Body of pancreas (tissue), 4 donors: ENCODE results near the gene PTH. TPM values are rescaled to one million over a fixed set of nuclear protein-coding genes. Genes with fewer than 3 reads are reported as not detected.

ENCODE experiments used
- ATAC-seq: fragments of 150-250 bp; one replicate; pipeline ENCODE4 v1.9.1; 2016
- DNase-seq, 4 donors: peaks; one replicate each; pipeline ENCODE4 v3.0.0-alpha.2; 2019
- H3K27ac ChIP-seq, 4 donors: fragments of 200-600 bp; sonication (generic); 1 replicate in 3 of 4; 2 replicates in 1 of 4; pipeline versions ENCODE4 v1.5.1 to v1.6.1; 2016 to 2019; ENCODE audit warnings: mild to moderate bottlenecking in 1 of 4, mixed read lengths in 1 of 4, moderate library complexity in 1 of 4
- H3K27me3 ChIP-seq, 2 donors: fragments of 200-600 bp; sonication (generic); one replicate each; pipeline ENCODE4 v1.6.0; 2016; ENCODE audit warnings: mild to moderate bottlenecking in 1 of 2
- H3K36me3 ChIP-seq, 2 donors: fragments of 200-600 bp; sonication (generic); replicated peaks in 1 of 2; 2 replicates each; pipeline ENCODE4 v1.5.1; 2016; ENCODE audit warnings: low read depth in 2 of 2; ENCODE audit not compliant: insufficient read depth in 1 of 2
- H3K4me1 ChIP-seq: fragments of 200-600 bp; sonication (generic); one replicate; pipeline ENCODE4 v1.6.0; 2016
- H3K4me3 ChIP-seq, 2 donors: fragments of 200-600 bp; sonication (generic); 1 replicate in 1 of 2; 2 replicates in 1 of 2; pipeline ENCODE4 v1.5.1; 2016 to 2019
- H3K9me3 ChIP-seq, 3 donors: fragments of 200-600 bp; sonication (generic); 1 replicate in 2 of 3; 2 replicates in 1 of 3; pipeline ENCODE4 v1.5.1; 2016
- POLR2A ChIP-seq, 3 donors: fragments of 450-650 bp; IDR thresholded peaks; one replicate each; pipeline ENCODE4 v1.6.1; 2016; ENCODE audit warnings: antibody characterized with exemption in 3 of 3, mild to moderate bottlenecking in 2 of 3
- WGBS, 2 donors: methylation state at CpG; one replicate each; pipeline ENCODE4 v1.1.5; 2017; 5-methylcytosine and 5-hydroxymethylcytosine counted together
- intact Hi-C: fragments of 100-400 bp; cut with DNase I; formaldehyde crosslinking; loops from one replicate; pipeline ENCODE4 v1.15.1; 2023
- total RNA-seq, 2 donors: library from RNA; depleted of rRNA; stranded (reverse); fragments of >200 nt; gene quantifications; one replicate each; pipeline ENCODE4 v1.1.0, GENCODE V29; 2016
- TF ChIP-seq, protein P1 (sequence below), 7 experiments: fragments of 450-650 bp in 4 of 7; fragments of 200-600 bp in 3 of 7; sonication (generic) in 3 of 7; IDR thresholded peaks; one replicate each; pipeline ENCODE4 v1.5.1; 2016 to 2019; ENCODE audit warnings: antibody characterized with exemption in 7 of 7

Gene PTH
- total RNA-seq, 2 donors from 2014 or later = not detected

DNA sequence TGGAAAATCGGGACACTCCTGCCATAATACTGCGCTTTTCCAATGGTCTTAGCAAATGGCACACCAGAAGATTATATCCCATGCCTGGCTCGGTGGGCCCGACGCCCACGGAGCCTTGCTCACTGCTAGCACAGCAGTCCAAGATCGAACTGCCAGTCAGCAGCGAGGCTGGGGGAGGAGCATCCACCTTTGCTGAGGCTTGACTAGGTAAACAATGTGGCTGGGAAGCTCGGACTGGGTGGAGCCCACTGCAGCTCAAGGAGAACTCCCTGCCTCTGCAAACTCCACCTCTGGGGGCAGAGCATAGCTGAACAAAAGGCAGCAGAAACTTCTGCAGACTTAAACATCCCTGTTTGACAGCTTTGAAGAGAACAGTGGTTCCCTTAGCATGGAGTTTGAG is 15.6 kb downstream of the PTH start:
- TF ChIP-seq, protein P1, sequence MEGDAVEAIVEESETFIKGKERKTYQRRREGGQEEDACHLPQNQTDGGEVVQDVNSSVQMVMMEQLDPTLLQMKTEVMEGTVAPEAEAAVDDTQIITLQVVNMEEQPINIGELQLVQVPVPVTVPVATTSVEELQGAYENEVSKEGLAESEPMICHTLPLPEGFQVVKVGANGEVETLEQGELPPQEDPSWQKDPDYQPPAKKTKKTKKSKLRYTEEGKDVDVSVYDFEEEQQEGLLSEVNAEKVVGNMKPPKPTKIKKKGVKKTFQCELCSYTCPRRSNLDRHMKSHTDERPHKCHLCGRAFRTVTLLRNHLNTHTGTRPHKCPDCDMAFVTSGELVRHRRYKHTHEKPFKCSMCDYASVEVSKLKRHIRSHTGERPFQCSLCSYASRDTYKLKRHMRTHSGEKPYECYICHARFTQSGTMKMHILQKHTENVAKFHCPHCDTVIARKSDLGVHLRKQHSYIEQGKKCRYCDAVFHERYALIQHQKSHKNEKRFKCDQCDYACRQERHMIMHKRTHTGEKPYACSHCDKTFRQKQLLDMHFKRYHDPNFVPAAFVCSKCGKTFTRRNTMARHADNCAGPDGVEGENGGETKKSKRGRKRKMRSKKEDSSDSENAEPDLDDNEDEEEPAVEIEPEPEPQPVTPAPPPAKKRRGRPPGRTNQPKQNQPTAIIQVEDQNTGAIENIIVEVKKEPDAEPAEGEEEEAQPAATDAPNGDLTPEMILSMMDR (IDR thresholded peaks at IDR 0.05) = no peak
- TF ChIP-seq POLR2A (IDR thresholded peaks at IDR 0.05) = no peak
- no peak for ATAC-seq
- Histone ChIP-seq H3K4me3 (no peak overlapping the region), H3K27ac (no peak overlapping the region), H3K36me3 (no peaks in the 10 kb centered on the region), H3K9me3 (no peaks in the 10 kb centered on the region), H3K27me3 (no peaks in the 10 kb centered on the region), H3K4me1 (no peaks in the 10 kb centered on the region)
- WGBS, 2 donors = 83 to 100% methylated on average over 1 to 9 of the region's 9 CpGs
- no peak for DNase-seq
- intact Hi-C loops = no loop called here

DNA sequence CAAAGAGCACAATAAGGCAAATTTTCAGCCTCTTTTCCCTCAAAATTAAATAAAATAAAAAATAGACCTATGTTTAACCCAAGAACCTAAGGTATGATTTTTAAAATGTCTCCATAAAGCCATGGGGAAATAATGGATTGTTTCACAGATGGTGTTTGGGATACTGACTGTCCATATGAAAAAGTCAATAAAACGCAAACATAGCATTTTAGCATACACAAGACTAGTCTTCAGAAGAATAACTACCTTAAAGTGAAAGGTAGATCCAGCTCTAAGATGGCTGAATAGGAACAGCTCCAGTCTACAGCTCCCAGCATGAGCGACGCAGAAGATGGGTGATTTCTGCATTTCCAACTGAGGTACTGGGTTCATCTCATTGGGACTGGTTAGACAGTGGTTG is 16.1 kb downstream of the PTH start:
- no peak for DNase-seq
- Histone ChIP-seq H3K9me3 (no peaks in the 10 kb centered on the region), H3K27me3 (no peaks in the 10 kb centered on the region), H3K36me3 (no peaks in the 10 kb centered on the region), H3K4me1 (no peaks in the 10 kb centered on the region), H3K4me3 (no peak overlapping the region), H3K27ac (no peak overlapping the region)
- 92% methylated on average over 3 of the region's 3 CpGs for WGBS, 2 donors
- no peak for ATAC-seq
- intact Hi-C loops = no loop called here
- no peak for TF ChIP-seq POLR2A (IDR thresholded peaks at IDR 0.05)
- TF ChIP-seq, protein P1 (IDR thresholded peaks at IDR 0.05) = no peak

DNA sequence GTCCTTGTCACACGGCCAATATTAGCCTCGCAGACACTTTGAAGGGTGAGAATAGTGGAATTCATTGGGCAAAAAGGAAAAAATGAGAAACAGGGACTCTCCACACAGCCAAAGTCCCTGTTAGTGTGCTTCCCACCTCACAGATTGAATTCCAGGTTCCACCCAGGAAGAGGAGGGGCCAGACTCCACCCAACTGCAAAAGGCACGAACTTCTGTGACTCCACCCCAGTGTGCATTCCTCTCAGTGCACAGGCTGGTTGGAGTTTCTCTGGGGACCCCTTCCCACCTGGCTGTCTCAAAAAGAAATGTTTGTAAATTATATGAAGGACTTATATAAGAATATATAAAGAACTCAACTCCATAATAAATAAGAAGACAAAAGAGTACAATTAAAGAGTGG is 20.7 kb downstream of the PTH start:
- H3K9me3 ChIP-seq = no peaks in the 10 kb centered on the region
- intact Hi-C loops = no loop called here
- TF ChIP-seq POLR2A (IDR thresholded peaks at IDR 0.05) = no peak
- TF ChIP-seq, protein P1 (IDR thresholded peaks at IDR 0.05) = no peak
- DNase-seq (no peak), ATAC-seq (no peak)
- no peaks in the 10 kb centered on the region for H3K27me3 ChIP-seq
- no peaks in the 10 kb centered on the region for H3K4me1 ChIP-seq
- H3K4me3 ChIP-seq = no peak overlapping the region
- WGBS, 2 donors = 68 to 78% methylated on average over 3 of the region's 3 CpGs
- no peak overlapping the region for H3K27ac ChIP-seq
- no peaks in the 10 kb centered on the region for H3K36me3 ChIP-seq

DNA sequence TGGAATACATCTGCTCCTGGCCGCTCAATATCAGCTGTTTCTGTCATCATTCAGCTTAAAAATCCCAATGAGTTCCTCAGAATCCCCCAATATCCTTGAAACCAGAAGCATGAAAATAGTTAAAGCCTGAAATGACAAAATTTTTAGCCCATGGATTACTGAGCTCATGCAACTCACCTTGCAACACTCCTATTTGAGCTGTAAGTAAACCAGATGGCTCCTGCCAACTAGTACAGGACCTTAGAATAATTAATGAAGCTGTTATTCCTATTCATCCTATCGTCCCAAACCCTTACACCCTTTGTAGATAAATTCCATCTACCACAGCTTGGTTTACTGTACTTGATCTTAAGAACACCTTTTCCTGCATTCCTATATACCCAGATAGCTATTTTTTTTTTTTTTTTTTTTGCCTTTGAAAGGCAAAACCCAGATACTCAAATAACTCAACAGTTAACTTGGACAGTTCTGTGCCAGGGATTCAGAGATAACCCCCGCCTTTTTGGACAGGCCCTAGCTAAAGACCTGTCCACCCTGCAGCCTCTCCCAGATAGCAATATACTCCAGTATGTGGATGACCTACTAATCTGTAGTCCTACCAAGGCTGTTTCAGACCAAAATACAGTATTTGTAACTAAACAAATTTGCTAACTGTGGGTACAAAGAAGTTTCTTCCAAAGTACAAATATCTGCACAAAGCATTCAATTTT is 22.6 kb downstream of the PTH start:
- Histone ChIP-seq H3K36me3 (no peaks in the 10 kb centered on the region), H3K27me3 (no peaks in the 10 kb centered on the region), H3K9me3 (no peaks in the 10 kb centered on the region), H3K27ac (no peak overlapping the region), H3K4me3 (no peak overlapping the region), H3K4me1 (no peaks in the 10 kb centered on the region)
- intact Hi-C loops = no loop called here
- no peak for DNase-seq
- no peak for TF ChIP-seq POLR2A (IDR thresholded peaks at IDR 0.05)
- TF ChIP-seq, protein P1 (IDR thresholded peaks at IDR 0.05) = no peak
- no peak for ATAC-seq
- 51 to 55% methylated on average over 3 of the region's 3 CpGs for WGBS, 2 donors

DNA sequence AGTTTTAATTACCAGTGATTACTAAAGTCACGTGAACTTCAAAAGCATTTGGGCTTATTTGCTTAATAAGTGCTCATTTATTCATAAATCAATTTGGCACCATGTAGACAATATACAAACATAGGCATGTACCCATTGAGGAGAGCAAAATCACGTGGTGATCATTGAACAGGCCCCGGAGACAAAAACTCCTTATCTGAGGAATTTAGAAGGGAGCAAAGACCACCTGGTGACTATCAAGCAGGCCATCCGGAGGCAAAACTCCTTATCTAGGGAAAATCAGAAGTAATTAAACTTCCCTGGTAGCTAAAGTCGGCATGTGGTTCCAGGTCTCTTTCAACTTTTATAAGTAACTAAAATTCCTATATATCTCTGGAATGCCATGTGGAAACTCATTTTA is 27.0 kb downstream of the PTH start:
- no peak for DNase-seq
- TF ChIP-seq, protein P1 (IDR thresholded peaks at IDR 0.05) = no peak
- TF ChIP-seq POLR2A (IDR thresholded peaks at IDR 0.05) = no peak
- Histone ChIP-seq H3K4me3 (no peak overlapping the region), H3K4me1 (peaks cover 9% of the 10 kb centered on the region), H3K9me3 (no peaks in the 10 kb centered on the region), H3K36me3 (no peaks in the 10 kb centered on the region), H3K27ac (no peak overlapping the region), H3K27me3 (no peaks in the 10 kb centered on the region)
- intact Hi-C loops = no loop called here
- ATAC-seq = no peak
- WGBS, 2 donors = 49 to 56% methylated on average over 5 of the region's 5 CpGs
